ENCODE results near the gene LRP1B.
"Not testable (repeated sequence)": the region's sequence is repeated elsewhere in the genome, so short reads cannot be mapped to it uniquely, and the experiment has no call there.

LRP1B gene

DNA sequence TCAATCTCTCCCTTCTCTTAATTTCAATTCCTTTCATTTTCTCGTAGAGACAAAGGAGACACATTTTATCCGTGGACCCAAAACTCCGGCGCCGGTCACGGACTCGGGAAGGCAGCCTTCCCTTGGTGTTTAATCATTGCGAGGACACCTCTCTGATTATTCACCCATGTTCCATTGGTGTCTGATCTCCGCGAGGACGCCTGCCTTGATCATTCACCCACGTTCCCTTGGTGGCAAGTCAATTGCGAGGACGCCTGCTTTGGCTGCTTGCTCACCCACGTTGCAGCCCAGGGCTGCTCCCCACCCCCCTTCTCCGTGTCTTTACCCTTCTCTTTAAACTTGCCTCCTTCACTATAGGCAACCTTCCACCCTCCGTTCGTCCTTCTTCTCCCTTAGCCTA, 1703.8 kb downstream of the LRP1B start:
- not testable (repeated sequence) for DNase-seq (ENCODE audit: low read depth)

DNA sequence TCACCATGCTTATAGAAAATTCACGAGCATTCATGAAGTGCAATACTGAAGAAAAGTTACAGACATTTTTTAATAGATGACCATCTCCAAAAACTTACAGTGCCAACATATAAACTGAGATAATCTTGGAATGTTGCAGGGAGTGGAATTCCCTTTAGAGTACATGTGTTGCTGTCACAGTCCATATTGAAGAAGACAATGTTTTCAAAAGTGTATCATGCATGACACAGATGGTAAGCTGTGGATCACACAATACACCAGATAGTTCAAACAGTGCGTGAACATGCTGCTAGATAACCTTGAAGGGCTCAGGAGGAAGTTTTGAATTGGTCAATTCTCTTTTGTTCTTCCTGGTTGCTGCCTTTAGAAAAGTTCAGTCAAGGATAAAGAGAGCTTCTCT, 1706.3 kb downstream of the LRP1B start:
- DNase-seq (ENCODE audit: low read depth), result no peak

DNA sequence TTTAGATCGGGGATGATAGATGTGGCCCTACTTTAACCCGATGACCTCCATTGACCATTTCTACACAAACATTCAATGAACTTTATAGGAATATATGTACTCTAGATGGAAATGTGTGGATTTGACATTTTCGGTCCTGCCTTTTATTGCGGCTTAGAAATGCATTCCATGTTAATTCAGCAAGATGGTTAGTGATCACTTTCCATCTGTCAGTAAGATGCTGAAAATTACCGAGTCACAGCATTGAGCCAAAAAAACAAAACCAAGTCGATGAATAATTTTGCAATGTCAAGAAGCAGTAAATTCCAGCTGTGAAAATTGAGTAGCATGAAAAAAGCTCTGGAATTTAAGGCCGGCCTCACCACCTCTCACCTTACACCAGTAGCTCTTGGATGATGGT, 1708.1 kb downstream of the LRP1B start:
- no peak for DNase-seq (ENCODE audit: low read depth)

DNA sequence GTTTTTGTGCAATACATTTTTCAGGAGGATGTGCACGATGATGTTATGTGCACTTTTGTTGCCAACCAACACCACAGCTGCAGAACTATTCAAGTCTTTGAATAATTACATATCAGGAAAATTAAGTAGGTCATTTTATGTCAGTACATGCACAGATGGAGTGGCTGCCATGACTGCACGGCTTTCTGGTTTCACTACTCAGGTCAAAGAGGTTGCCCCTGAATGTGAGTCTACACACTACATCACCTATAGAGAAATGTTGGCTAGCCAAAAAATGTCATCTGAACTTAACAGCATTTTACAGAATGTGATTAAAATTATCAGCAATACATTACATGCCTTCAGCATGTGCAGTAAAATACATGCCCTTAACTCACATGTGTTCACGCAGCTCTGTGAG, 1713.3 kb downstream of the LRP1B start:
- no peak for DNase-seq (ENCODE audit: low read depth)

DNA sequence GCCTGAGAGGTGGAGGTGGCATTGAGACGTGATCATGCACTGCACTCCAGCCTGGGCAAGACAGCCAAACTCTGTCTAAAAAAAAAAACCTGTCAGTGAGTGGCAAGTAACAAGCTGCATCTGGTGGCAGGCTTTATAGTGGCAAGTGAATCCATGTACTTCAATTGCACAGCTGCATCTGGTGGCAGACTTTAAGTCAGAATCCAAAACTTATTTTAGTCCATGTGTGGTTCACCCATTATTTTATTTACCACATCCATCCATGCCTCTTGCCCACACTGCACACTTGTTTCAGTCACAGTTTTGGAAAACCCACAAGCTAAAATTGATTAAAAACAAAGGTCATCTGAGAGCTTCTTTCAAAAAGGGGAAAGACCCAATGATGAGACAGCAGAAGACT, 1714.2 kb downstream of the LRP1B start:
- no peak for DNase-seq (ENCODE audit: low read depth)

DNA sequence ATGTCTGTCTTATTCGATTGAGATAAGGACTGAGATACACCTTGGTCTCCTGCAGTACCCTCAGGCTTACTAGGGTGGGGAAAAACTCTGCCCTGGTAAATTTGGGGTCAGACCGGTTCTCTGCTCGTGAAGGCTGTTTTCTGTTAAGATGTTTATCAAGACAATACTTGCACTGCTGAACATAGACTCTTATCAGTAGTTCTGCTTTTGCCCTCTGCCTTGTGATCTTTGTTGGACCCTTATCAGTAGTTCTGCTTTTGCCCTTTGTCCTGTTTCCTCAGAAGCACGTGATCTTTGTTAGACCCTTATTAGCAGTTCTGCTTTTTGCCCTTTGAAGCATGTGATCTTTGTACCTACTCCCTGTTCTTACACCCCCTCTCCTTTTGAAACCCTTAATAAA, 1715.8 kb downstream of the LRP1B start:
- DNase-seq (ENCODE audit: low read depth), result not testable (repeated sequence)

DNA sequence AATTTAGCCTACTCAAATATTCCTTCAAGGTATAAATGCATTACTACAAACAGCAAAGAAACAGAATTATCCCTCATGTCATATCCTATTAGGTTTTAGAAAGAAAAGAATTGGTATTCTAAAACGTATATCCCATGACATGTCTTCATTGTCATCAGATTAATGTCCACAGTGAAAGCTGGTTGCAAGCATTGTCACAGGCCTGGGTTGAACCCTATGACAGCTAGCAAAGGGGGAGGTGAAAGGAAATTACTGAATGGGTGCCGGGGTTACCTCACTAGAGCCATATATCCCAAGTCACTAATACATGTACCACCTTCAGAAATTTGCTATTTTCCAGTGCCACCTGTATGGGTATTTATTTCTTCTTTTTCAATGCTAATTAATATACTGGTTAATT, 1720.1 kb downstream of the LRP1B start:
- DNase-seq (ENCODE audit: low read depth), result no peak

DNA sequence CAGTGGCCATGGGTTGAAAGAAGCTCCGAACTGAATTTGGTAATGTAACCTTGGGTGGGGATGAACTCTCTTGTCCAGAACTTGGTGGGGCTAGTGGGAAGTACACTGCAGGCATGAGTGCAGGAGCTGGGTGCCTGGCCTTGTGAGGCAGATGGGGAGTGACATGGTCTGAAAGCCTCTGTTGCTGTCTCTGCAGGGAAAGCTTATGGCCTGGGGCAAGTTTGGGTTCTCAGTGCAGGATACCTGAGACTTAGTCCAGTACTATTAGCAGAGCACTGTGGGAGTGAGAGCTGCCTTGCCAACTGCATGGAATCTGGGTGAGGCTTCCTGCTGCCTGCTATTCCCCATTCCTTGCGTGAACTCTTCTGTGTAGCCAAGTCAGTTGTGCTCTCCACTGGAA, 1729.8 kb downstream of the LRP1B start:
- no peak for DNase-seq (ENCODE audit: low read depth)

DNA sequence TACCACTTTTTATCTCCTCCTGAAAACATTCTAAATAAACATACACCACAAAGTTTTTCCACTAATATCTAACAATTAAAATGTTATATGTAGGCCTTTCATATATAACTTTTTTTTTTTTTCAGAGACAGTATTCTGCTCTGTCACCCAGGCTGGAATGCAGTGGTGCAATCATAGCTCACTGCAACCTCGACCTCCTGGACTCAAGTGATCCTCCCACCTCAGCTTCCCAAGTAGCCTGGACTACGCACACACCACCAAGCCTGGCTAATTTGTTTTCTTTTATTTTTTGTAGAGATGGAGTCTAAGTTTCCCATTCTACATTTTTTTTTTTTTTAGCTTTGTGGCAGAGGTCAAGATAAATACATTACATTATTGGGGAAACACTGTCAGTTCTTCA, 1738.0 kb downstream of the LRP1B start:
- DNase-seq (ENCODE audit: low read depth), result no peak

DNA sequence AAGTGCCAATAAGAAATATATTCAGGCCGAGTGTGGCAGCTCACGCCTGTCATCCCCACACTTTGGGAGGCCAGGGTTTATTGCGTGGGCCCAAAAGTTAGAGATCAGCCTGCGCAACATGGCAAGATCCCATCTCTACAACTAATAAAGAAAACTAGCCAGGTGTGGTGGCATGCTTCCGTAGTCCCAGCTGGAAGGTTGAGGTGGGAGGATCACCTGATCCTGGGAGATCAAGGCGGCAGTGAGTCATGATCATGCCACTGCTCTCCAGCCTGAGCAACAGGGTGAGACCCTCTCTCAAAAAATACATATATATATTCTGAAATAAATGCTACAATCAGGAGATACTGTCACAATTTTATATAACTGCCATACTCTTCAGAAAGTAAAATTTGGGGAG, 1745.9 kb downstream of the LRP1B start:
- DNase-seq (ENCODE audit: low read depth), result no peak

DNA sequence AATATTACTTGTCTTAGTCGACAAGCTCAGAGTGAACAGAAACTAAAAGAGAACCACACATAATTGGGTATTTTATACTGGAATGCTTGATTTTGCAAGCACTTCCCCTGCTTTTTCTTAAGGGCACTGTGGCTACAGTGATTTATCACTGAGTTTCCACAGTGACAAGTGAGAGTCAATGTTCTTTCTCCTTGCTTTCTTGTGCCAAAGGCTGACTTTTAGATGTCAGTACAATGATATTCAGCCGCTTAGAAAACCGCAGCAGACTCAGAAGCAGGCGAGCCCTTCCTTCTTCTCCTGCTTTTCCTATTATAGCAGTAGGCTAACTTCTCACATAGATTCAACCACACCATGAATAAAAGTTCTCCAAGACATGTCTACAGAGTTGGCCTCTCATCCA, 1747.0 kb downstream of the LRP1B start:
- DNase-seq (ENCODE audit: low read depth), result no peak

DNA sequence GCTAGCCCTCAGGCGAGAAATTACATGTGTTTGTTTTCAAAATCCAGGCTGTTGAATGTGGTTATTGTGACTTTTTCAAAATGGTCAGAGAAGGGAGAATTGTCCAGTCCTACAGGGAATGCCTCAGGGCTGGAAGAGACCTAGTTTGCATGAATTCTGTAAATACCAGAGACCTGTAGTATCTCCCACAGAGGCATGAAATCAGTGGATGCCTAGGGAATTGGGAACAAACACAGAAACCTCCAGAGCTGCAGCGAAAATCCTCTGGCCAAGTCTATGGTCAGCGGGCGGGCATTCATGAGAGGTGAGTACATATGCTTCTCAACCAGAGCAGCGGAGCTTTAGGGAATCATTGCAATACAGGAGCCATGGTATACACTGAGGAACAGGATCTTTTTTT, 1754.1 kb downstream of the LRP1B start:
- DNase-seq (ENCODE audit: low read depth), result no peak

DNA sequence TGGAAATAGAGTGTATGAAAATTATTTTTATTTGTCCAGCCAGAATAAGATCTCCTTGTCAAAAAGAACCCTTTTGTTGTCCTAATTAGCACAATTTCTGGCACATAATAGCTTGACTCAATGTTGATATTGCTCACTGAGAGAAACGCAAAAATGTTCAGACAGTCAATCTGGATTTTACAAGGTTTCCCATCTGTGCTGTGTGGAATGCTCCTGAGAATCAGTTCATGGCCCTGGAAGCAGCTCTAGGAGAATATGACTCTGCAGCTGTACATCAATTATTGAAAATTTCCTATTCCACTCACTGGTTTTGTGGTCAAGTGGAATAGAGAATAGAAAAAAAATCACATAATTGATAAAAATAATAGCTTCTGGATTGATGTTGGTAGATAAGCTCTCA, 1767.7 kb downstream of the LRP1B start:
- no peak for DNase-seq (ENCODE audit: low read depth)

DNA sequence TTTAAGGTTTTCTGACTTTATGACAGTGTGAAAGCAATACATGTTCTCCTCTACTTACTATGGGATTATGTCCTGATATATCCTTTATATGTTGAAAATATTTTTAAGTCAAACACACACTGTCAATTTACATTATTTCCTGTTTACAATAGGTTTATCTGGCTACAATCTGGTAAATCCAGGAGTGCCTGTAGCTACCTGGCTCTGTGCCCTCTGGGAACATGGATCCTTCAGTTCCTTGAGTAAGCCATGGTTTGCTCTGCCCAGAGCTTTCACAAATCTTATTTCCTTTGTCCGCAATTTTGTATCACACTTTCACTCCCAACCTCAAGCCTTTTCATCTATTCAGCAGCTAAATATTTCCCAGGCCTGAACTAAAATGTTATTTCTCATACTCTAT, 1768.5 kb downstream of the LRP1B start:
- no peak for DNase-seq (ENCODE audit: low read depth)

DNA sequence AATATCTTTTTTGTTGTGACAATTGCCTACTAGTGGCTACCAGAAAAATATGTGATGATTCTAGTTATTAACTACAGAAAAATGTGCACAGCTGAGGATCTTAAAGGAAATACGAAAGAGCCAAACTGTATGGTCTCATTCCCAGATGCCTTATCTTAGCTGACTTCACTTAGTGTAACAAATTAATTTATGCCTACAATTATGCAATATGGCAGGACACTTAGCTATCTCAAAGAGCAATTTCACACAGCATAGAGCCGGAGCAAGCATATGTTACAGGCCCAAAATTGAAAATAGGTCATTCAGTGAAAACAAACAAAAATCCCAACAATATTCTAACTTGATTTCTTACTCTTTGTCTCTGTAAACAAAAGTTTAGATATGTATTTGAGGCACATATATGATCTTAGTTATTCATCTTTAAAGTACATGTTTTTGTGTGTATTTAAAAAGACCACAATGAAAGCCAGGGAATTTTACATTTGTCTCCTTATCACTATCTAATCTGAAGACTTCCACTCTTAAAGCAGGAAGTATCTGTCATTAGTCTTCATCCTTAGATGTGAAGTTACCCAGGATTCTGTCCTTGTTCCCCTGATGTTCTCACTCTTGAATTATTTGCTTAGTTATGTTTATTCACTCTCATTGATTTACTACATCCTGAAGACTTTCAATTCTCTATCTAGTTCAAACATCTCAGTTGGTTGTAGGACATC, 1771.6 kb downstream of the LRP1B start:
- DNase-seq (ENCODE audit: low read depth), result no peak

DNA sequence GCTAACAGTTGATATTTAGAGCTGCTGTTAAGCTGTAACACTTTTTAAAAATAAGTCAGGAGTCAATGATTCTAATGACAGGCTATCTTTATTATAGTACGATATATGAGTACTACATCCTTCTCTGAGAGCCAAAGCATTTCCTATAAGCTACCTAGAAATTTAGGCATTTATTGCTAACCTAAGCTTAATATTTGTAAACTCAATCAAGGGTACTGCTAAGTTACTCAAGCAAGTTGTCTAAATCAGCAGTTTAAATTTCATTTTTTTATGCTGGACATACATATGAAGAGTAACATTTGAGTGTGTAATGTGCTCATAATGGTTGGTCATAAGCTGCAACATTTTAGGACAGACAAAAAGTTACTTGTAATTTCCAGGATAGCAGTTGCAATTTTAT, 1774.1 kb downstream of the LRP1B start:
- DNase-seq (ENCODE audit: low read depth), result no peak

DNA sequence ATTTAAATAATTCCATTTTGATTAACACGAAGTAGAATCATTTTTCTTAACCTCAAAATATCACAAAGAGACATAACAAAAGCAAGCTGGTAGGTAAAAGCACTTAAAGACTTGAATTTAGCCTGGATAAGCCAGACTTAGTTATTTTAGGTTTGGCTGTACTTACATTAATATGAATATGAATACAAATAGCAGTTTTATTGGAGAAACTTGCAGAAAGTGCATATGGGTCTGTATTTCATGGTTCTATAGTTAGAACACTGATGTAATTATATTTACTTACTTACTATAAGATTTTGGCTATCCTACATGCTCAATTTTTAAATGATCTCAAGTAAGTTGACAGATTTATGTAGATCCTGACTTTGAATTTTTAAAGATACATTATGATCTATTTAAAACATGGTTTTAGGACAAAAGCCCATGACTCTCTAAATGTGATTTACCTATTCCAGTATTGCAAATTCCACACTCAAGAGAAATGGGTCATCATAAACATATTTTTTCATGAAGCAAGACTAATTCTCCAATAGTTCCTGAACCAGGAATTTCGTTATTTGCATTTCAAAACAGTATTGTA, 1775.2 kb downstream of the LRP1B start:
- no peak for DNase-seq (ENCODE audit: low read depth)

DNA sequence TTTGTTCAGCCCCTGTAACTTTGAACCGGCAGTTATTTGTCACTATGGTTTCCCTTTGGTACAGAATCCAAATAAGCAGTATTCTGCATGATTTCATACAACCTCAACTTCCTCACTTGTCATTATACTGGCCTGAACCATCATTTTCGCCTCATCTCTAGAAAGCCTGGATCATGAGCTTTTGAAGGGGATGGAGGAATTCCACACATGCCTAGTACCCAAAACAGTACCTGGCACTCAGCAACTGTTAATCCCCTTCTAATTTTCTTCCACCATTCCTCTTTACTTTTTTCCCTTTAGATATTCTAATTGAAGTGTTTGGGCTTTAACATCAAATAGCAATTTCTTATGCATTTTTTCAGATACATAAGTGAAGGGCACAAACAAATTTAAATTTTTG, 1776.3 kb downstream of the LRP1B start:
- no peak for DNase-seq (ENCODE audit: low read depth)

DNA sequence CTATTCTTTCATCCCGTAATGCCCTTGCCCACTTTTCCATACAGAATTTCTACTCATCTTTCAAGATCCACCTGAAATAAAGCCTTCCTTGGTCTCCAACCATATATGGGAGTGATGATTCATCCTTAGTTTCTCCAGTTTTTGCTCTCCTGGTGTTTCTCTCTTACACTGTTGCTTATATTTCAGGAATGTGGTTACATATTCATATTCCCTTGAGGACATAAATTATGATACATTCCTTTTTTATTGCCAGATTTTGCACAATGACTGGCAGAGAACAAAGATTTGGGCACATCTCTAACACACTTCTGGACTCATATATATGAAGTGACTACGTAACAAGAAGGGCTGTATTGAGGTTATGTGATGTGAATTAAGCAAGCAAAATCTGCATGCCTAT, 1777.3 kb downstream of the LRP1B start:
- DNase-seq (ENCODE audit: low read depth), result no peak

DNA sequence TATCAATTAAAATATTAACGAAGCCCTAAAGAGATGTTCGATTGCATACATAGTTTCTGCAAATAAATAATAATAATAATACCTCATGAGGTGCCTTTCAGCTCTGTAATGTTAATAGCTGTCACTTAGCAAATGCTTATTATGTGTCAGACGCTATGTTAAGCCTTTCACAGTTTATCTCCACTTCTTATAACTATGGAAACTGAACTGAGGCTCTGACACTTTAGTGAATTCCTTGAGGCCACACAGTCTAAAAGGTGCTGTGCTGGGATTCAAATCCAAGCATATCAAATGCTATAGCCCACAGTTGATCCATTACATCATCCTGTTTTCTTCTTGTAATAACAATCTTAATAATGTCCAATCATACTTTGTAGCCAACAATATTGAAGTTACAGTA, 1779.1 kb downstream of the LRP1B start:
- no peak for DNase-seq (ENCODE audit: low read depth)

DNA sequence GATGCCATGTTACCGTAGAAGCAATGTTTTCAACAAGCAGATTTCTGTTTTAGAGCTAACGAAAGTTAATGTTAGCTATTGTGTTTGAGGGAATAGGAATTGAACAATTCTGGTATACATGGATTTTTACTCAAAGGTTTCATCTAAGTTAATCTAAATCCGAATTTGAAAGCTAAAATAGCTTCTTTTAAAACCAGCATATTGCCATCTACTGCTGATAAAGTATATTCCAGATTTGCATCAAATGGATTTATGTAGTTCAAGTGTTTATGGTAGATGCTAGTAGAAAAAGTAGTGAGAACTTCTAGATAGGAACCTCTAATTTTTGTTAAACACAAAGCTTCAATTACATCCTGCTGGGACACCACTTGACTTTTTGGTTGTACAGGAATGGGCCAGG, 1781.1 kb downstream of the LRP1B start:
- no peak for DNase-seq (ENCODE audit: low read depth)

DNA sequence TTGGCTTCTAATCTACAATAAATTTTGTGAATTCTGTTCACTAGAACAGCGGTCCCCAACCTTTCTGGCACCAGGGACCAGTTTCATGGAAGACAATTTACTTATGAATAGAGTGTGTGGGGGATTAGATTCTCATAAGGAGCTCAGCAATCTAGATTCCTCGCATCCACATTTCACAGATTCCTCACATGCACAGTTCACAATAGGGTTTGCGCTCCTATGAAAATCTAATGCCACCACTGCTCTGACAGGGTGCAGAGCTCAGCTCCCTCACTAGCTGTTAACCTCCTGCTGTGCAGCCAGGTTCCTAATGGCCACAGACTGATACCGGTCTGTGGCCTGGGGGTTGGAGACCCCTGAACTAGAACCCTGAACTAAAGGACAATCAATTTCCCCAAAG, 1782.0 kb downstream of the LRP1B start:
- no peak for DNase-seq (ENCODE audit: low read depth)

DNA sequence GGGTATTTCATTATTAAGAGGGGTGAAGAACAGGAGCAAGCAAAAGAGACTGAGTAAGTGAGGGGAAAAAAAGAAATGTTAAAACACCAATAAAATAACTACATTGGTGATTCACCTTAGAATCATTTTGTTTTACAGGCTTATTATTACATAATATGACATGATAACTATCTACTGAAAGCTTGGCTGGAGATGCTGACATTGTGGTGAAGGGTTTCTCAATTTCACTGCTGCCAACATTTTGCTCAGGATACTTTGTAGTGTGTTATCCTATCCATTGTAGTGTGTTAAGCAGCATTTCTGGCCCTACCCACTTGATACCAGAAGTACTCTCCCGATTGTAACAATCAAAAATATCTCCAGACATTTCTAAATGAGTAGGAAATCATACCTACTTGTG, 1786.0 kb downstream of the LRP1B start:
- DNase-seq (ENCODE audit: low read depth), result no peak

DNA sequence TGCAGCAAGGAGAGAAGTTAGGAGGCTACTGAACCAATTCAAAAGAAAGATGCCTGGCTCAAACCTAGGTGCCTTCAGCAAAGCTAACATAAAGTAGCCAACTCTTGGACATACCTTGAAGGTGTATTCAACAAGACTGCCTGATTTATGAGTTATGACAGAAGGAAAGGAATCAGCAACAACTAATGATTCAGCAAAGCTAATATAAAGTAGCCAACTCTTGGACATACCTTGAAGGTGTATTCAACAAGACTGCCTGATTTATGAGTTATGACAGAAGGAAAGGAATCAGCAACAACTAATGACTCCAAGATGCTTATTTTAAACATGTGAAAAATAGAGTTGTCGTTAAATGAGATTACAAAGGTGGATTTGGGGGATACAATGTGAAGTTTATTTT, 1786.5 kb downstream of the LRP1B start:
- not testable (repeated sequence) for DNase-seq (ENCODE audit: low read depth)
